Measurements from ENCODE around the gene NAT10. TPM values are rescaled to one million over a fixed set of nuclear protein-coding genes. Genes with fewer than 3 reads are reported as not detected.

Gene NAT10
- polyA plus RNA-seq, 1 donor from 2014 or later = 12.7 TPM

DNA sequence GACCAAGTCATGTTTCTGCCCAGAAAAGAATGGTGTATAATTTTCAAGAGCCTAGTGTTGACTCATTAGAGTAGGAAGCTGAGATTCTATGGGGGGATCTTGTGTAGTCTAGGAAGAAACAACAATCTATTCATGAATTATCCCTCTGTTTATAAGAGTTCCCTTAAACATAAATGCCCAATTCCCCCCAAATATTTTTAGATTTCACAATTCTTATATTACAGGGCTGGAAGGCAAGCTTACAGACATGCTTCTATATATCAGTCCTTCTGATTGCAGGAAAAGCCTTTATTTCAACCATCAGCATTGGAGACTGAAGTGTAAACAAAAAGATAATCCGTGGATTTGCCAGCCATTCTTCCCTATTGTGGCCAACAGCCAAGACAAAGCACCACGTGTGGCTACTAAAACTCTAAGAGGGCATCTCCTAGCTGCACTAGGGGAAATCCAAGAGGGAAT is 71.4 kb downstream of the NAT10 start:
- H3K27ac ChIP-seq (ENCODE audit: low read length) = no peak overlapping the region
- H3K36me3 ChIP-seq (ENCODE audit: insufficient read depth, low read length) = no peaks in the 10 kb centered on the region
- no peaks in the 10 kb centered on the region for H3K79me2 ChIP-seq (replicated peaks; ENCODE audit: insufficient read depth, low read length)
- no peak overlapping the region for H3K9ac ChIP-seq (ENCODE audit: low read length)
- H2AFZ ChIP-seq (ENCODE audit: low read depth, low read length) = no peak overlapping the region
- no peaks in the 10 kb centered on the region for H4K20me1 ChIP-seq (ENCODE audit: insufficient read depth)
- H3K9me3 ChIP-seq (ENCODE audit: low read length) = no peaks in the 10 kb centered on the region
- H3K27me3 ChIP-seq (ENCODE audit: insufficient read depth, low read depth, low read length) = no peaks in the 10 kb centered on the region
- H3K4me3 ChIP-seq (ENCODE audit: low read length) = no peak overlapping the region
- H3K4me2 ChIP-seq (ENCODE audit: low read length) = no peak overlapping the region
- H3K9me2 ChIP-seq (ENCODE audit: insufficient read depth, low read length) = no peaks in the 10 kb centered on the region
- no peaks in the 10 kb centered on the region for H3F3A ChIP-seq (ENCODE audit: insufficient read depth, low read length, poor library complexity, severe bottlenecking)
- TF ChIP-seq MXI1 (conservative IDR thresholded peaks at IDR 0.05; ENCODE audit: poor library complexity, severe bottlenecking) (no peak), EZH2 (IDR thresholded peaks at IDR 0.05; ENCODE audit: borderline replicate concordance, insufficient read depth, low read length, poor library complexity, severe bottlenecking) (no peak), TAF1 (IDR thresholded peaks at IDR 0.05; ENCODE audit: low read depth) (no peak), RAD21 (conservative IDR thresholded peaks at IDR 0.05) (no peak), SMC3 (conservative IDR thresholded peaks at IDR 0.05; ENCODE audit: poor library complexity) (no peak), EP300 (conservative IDR thresholded peaks at IDR 0.05; ENCODE audit: poor library complexity, severe bottlenecking) (no peak), POLR2AphosphoS5 (IDR thresholded peaks at IDR 0.05) (no peak)
- TF ChIP-seq, protein P1, sequence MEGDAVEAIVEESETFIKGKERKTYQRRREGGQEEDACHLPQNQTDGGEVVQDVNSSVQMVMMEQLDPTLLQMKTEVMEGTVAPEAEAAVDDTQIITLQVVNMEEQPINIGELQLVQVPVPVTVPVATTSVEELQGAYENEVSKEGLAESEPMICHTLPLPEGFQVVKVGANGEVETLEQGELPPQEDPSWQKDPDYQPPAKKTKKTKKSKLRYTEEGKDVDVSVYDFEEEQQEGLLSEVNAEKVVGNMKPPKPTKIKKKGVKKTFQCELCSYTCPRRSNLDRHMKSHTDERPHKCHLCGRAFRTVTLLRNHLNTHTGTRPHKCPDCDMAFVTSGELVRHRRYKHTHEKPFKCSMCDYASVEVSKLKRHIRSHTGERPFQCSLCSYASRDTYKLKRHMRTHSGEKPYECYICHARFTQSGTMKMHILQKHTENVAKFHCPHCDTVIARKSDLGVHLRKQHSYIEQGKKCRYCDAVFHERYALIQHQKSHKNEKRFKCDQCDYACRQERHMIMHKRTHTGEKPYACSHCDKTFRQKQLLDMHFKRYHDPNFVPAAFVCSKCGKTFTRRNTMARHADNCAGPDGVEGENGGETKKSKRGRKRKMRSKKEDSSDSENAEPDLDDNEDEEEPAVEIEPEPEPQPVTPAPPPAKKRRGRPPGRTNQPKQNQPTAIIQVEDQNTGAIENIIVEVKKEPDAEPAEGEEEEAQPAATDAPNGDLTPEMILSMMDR (IDR thresholded peaks at IDR 0.05; ENCODE audit: poor library complexity, severe bottlenecking) = no peak
- TF ChIP-seq, protein P2, sequence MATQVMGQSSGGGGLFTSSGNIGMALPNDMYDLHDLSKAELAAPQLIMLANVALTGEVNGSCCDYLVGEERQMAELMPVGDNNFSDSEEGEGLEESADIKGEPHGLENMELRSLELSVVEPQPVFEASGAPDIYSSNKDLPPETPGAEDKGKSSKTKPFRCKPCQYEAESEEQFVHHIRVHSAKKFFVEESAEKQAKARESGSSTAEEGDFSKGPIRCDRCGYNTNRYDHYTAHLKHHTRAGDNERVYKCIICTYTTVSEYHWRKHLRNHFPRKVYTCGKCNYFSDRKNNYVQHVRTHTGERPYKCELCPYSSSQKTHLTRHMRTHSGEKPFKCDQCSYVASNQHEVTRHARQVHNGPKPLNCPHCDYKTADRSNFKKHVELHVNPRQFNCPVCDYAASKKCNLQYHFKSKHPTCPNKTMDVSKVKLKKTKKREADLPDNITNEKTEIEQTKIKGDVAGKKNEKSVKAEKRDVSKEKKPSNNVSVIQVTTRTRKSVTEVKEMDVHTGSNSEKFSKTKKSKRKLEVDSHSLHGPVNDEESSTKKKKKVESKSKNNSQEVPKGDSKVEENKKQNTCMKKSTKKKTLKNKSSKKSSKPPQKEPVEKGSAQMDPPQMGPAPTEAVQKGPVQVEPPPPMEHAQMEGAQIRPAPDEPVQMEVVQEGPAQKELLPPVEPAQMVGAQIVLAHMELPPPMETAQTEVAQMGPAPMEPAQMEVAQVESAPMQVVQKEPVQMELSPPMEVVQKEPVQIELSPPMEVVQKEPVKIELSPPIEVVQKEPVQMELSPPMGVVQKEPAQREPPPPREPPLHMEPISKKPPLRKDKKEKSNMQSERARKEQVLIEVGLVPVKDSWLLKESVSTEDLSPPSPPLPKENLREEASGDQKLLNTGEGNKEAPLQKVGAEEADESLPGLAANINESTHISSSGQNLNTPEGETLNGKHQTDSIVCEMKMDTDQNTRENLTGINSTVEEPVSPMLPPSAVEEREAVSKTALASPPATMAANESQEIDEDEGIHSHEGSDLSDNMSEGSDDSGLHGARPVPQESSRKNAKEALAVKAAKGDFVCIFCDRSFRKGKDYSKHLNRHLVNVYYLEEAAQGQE (IDR thresholded peaks at IDR 0.05; ENCODE audit: borderline replicate concordance) = no peak

GRCh38 chr11:34178209-34178821 is 72.9 kb downstream of the NAT10 start:
- H3K9ac ChIP-seq (ENCODE audit: low read length) = no peak overlapping the region
- no peaks in the 10 kb centered on the region for H3K27me3 ChIP-seq (ENCODE audit: insufficient read depth, low read depth, low read length)
- H3K36me3 ChIP-seq (ENCODE audit: insufficient read depth, low read length) = no peaks in the 10 kb centered on the region
- H3F3A ChIP-seq (ENCODE audit: insufficient read depth, low read length, poor library complexity, severe bottlenecking) = no peaks in the 10 kb centered on the region
- no peak overlapping the region for H2AFZ ChIP-seq (ENCODE audit: low read depth, low read length)
- H3K9me3 ChIP-seq (ENCODE audit: low read length) = no peaks in the 10 kb centered on the region
- no peaks in the 10 kb centered on the region for H3K9me2 ChIP-seq (ENCODE audit: insufficient read depth, low read length)
- TF ChIP-seq MXI1 (conservative IDR thresholded peaks at IDR 0.05; ENCODE audit: poor library complexity, severe bottlenecking) = no peak
- TF ChIP-seq TAF1 (IDR thresholded peaks at IDR 0.05; ENCODE audit: low read depth) = no peak
- TF ChIP-seq, protein P2 (IDR thresholded peaks at IDR 0.05; ENCODE audit: borderline replicate concordance) = no peak
- TF ChIP-seq EZH2 (IDR thresholded peaks at IDR 0.05; ENCODE audit: borderline replicate concordance, insufficient read depth, low read length, poor library complexity, severe bottlenecking) = no peak
- TF ChIP-seq EP300 (conservative IDR thresholded peaks at IDR 0.05; ENCODE audit: poor library complexity, severe bottlenecking) = no peak
- TF ChIP-seq, protein P1 (IDR thresholded peaks at IDR 0.05; ENCODE audit: poor library complexity, severe bottlenecking) = no peak
- TF ChIP-seq RAD21 (conservative IDR thresholded peaks at IDR 0.05) = no peak
- no peak for TF ChIP-seq POLR2AphosphoS5 (IDR thresholded peaks at IDR 0.05)
- TF ChIP-seq SMC3 (conservative IDR thresholded peaks at IDR 0.05; ENCODE audit: poor library complexity) = no peak
- no peaks in the 10 kb centered on the region for H3K79me2 ChIP-seq (replicated peaks; ENCODE audit: insufficient read depth, low read length)
- no peaks in the 10 kb centered on the region for H4K20me1 ChIP-seq (ENCODE audit: insufficient read depth)
- no peak overlapping the region for H3K4me2 ChIP-seq (ENCODE audit: low read length)
- H3K4me3 ChIP-seq (ENCODE audit: low read length) = no peak overlapping the region
- no peak overlapping the region for H3K27ac ChIP-seq (ENCODE audit: low read length)

All from neural cell (in vitro differentiated cells).